Measurements from ENCODE around the gene GXYLT2.
A peak's percentile ranks its signal among the peaks of the same experiment; 100 is the strongest.
"Not testable (repeated sequence)": the region's sequence is repeated elsewhere in the genome, so short reads cannot be mapped to it uniquely, and the experiment has no call there.

GXYLT2 gene

GRCh38 chr3:72973031-72973723 lies 85.3 kb downstream of the GXYLT2 start:
- DNase-seq (ENCODE audit: low read depth in 2 of 2, low spot score in 1 of 2) = no peak

DNA sequence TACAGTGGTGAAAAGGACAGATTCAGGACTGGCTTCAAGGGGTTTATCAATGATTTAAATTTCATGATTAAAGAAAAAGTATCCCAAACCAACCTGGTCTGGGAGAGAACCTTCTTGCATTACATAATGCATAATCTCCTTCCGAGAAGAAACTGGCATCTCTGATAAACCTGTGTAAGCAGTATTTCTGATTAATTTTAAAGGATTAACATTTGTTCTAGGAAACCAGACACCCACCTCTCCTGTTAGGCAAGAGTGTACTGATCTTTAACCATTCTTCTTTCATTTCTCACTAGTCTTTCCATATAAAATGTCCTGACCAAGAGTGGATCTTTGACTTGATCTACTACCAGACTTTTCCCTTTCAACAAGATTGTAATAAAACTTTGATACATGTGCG lies 85.9 kb downstream of the GXYLT2 start:
- no peak for DNase-seq (ENCODE audit: low read depth in 2 of 2, low spot score in 1 of 2)

GRCh38 chr3:72974956-72975355 lies 87.1 kb downstream of the GXYLT2 start:
- DNase-seq (ENCODE audit: low read depth in 2 of 2, low spot score in 1 of 2) = no peak

DNA sequence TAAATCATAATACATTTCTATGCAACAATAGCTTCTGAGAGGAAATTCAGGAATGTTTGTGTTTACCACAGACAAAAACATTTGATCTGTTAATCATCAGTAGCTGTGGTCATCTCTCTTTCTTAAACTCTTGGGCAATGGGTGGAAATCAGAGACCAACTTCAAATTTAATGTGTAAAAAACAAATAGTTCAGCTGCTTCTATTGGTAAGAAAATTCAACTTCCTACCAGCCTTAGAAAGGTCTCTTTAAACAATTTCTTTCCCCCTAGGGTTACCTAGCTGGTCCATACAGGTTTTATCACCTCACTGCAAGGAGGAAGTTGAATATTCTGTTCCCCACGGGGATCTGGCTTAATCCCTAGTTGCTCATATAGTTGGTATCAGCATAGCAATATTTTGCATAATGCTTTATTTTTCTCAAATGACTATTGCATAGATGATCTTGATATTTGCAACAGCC lies 88.5 kb downstream of the GXYLT2 start:
- no peak for DNase-seq (ENCODE audit: low read depth in 2 of 2, low spot score in 1 of 2)

DNA sequence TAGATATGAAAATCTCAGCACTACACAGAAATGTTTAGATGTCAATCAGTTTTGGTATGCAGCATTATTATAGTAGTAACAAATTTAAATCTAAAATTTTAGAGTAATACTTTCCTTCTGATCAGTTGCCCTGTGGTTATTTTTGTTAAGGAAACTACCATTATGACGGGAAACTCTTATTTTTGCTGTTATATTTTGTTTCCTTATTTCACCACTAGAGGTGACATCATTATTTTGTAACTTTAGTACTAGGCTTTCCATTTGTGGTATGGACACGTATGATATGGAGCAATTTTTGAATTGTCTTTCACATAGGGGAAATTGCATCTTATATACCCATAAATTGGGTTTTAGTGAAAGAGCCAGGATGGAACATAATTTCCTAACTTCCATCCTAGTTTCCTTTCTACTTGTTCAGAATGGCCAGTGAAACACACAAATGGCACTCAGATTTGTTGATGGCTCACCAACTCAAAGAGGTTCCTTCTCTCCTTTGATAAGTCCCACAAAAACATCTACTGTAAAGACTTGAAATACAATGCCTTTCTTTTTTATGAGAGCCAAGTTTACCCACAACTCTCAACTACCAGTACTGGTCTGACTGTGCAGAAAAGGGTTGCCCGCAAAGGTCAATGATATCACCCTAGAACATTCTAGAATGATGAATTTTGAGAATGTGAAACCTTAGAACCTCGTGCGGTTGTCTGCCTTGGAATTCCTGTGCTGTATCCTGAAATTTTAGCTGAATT lies 89.4 kb downstream of the GXYLT2 start:
- no peak for DNase-seq (ENCODE audit: low read depth in 2 of 2, low spot score in 1 of 2)

DNA sequence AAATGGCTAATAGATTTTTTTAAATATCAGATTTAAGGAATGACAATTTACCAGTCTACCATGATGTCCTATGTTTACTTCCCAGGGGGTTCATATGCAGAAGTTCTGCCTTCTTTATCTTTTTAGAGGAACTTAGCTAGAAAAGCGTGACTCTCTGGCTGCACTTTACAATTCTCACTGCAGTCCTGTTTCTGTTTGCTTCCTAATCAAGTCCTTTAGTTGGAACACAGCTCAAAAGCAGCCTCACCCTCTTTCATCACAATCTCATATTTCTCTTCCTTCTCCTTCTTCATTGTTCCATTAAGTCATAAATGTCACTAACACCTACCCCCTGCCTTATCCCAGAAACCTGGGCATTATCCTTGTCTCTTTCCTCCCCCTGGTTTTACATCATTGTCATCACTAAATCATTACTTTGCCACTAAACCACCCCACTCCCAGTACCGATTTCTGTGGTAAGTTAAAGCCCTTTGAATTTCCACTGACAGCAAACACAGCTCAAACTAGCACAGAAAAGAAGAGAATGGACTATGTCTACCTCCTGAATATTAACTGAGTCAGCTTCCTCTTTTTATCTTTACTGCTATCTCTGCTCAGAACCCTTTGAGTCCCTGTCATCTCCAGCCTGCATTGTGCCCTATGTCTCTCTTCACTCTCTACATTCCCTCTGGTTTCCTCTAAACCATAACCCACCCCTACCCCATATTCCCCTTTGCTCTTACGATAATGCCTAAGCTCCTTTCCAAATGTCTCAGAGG lies 94.9 kb downstream of the GXYLT2 start:
- DNase-seq (ENCODE audit: low read depth in 2 of 2, low spot score in 1 of 2) = no peak

GRCh38 chr3:72985576-72985975 lies 97.7 kb downstream of the GXYLT2 start:
- DNase-seq (ENCODE audit: low read depth in 2 of 2, low spot score in 1 of 2) = no peak

- DNase-seq (ENCODE audit: low read depth in 2 of 2, low spot score in 1 of 2) = no peak
Measured at GRCh38 chr3:72990701-72991395, 103.0 kb downstream of the GXYLT2 start.

- no peak for DNase-seq (ENCODE audit: low read depth in 2 of 2, low spot score in 1 of 2)
Measured at GRCh38 chr3:72991522-72991921, 103.7 kb downstream of the GXYLT2 start.

GRCh38 chr3:72993391-72993790 lies 105.5 kb downstream of the GXYLT2 start:
- DNase-seq (ENCODE audit: low read depth in 2 of 2, low spot score in 1 of 2) = no peak

- no peak for DNase-seq (ENCODE audit: low read depth in 2 of 2, low spot score in 1 of 2)
Measured at GRCh38 chr3:72995337-72995736, 107.5 kb downstream of the GXYLT2 start.

GRCh38 chr3:72996121-72996472 lies 108.3 kb downstream of the GXYLT2 start:
- no peak for DNase-seq (ENCODE audit: low read depth in 2 of 2, low spot score in 1 of 2)

DNA sequence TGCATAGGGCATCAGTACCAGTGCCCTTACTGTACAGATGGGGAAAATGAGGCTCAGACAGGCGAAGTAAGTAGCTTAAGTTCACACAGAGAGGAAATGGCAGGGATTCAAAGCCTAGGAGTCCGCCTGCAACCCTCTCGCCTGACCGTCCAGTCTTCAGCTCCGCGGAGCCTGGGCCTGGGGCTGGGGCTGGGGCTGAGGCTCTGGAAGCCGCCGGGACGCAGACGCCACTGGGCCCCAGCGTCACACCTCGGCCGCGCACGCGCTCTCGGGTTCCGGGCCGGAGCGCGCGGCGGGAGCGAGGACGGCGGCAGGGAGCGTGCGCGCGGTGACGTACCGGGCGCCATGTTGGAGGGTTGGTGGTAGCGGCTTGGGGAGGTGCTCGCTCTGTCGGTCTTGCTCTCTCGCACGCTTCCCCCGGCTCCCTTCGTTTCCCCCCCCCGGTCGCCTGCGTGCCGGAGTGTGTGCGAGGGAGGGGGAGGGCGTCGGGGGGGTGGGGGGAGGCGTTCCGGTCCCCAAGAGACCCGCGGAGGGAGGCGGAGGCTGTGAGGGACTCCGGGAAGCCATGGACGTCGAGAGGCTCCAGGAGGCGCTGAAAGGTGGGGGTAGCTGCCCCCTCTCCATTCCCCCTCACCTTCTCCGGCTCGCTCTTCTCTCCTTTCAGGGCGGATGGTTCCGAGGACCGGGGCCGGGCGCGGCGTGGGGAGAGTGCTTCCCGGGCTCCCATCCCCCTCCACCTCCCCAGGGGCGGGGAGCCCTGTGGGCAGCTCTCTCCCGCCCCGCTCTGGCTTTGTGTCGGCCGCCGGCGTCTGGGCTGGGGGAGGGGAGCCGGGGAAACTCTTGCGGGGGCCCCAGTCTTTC lies 108.9 kb downstream of the GXYLT2 start, which contains the start of gene PPP4R2:
Gene PPP4R2, plus strand, starts transcription at position 339 of the 861 bp plus-strand sequence. Its CDS starts 227 bp downstream, at position 566.
- DNase-seq (ENCODE audit: low read depth in 2 of 2, low spot score in 1 of 2) = peak; percentile 73 to 80

GRCh38 chr3:72997421-72997961 lies 109.6 kb downstream of the GXYLT2 start:
- DNase-seq (ENCODE audit: low read depth in 2 of 2, low spot score in 1 of 2) = peak in 1 of 2 donors; percentile 13

- no peak for DNase-seq (ENCODE audit: low read depth in 2 of 2, low spot score in 1 of 2)
Measured at GRCh38 chr3:72998466-72998865, 110.6 kb downstream of the GXYLT2 start.

- DNase-seq (ENCODE audit: low read depth in 2 of 2, low spot score in 1 of 2) = no peak
Measured at GRCh38 chr3:72999951-73000350, 112.1 kb downstream of the GXYLT2 start.

DNA sequence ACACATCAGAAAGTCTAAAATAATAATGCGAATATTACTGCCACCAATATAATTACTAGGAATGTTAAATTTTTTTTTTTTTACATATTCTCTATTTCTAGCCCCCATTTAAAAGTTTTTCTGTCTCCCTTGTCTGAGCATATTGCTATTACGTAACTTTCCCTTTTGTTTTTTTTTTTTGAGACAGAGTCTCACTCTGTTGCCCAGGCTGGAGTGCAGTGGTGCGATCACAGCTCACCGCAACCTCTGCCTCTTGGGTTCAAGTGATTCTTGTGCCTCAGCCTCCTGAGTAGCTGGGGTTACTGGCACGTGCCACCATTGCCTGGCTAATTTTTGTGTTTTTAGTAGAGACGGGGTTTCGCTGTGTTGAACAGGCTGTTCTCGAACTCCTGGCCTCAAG lies 115.2 kb downstream of the GXYLT2 start:
- DNase-seq (ENCODE audit: low read depth in 2 of 2, low spot score in 1 of 2) = not testable (repeated sequence)

DNA sequence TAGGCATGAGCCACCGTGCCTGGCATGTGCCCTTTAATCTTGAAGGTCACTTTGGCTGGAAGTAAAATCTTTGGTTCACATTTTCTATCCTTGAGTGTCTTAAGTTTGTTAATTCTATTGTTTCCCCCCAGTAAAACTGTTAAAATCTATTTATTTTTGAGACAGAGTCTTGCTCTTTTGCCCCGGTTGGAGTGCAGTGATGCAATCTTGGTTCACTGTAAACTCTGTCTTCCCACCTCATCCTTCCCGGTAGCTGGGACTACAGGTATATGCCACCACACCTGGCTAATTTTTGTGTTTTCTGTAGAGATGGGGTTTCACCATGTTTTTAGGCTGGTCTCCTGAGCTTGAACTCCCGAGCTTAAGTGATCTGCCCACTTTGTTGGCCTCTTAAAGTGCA lies 116.5 kb downstream of the GXYLT2 start:
- DNase-seq (ENCODE audit: low read depth in 2 of 2, low spot score in 1 of 2) = no peak

DNA sequence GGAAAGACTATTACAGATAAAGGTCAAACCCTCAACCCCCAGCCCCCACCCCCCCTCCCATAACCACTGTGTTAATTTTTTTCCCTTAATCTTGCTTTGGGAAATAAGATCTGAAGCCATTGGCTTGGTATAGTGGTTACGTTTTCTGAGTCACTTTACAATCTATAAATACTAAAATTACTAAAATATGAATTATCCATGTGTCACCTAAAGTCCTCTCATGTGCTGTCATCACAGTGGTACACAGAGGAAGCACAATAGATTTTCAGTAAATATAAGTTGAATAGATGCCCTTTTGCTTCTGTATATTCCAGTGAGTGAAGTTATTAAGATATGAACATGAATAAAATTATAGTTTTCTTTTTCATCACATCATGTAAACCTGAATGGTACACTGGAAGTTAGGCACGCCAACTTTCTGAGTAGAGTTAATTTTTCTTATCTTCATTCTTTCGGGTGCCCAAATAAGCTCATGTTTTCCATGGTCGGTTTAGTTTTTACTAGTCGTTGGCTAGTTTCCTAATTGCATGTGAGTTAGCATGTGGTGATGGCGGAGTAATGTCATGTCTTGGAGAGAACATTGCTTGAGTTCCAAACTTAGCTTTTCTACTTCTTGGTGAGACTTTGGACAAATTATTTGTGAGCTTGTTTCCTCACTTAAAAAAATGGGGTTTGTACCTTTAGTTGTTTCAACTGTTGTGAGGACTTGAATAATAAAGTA lies 120.3 kb downstream of the GXYLT2 start:
- DNase-seq (ENCODE audit: low read depth in 2 of 2, low spot score in 1 of 2) = no peak
